ENCODE measurements around the gene ELL2. TPM values are rescaled to one million over a fixed set of nuclear protein-coding genes. Genes with fewer than 3 reads are reported as not detected.
A peak's percentile ranks its signal among the peaks of the same experiment; 100 is the strongest.
"Not testable (repeated sequence)": the region's sequence is repeated elsewhere in the genome, so short reads cannot be mapped to it uniquely, and the experiment has no call there.

The ELL2 gene
- total and polyA plus RNA-seq, 2 of the 13 experiments (the other 11 are each of a cell fraction or from before 2014, with no cell fraction given), result 78.9 to 97.1 TPM

DNA sequence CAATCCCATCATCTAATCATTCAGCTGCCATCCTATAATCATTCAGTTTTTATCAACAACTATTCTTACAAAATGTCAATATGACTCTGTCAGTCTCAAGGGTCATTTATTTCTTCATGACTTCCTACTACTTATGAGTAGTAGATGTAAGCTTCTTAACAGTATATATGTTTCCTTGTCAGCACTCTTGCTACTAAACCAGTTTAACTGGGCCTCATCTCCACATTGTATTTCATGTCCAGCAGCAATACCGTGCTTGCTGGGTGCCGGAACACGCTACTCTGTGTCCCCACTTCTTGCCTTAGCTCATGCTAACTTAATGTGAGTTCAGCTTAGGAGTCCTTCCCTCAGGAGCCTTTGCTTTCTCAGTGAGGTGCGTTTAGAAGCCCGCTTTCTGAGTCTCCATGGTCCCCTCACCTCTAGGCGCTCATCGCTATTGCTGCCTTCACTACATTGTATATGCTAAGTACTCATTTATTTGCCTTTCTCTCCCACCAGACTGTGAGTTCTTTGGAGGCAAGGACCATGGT is 32.9 kb downstream of the ELL2 start:
- Histone ChIP-seq H3K79me2 (ENCODE audit: insufficient read depth, low read length) (peaks cover 94% of the 10 kb centered on the region), H2AFZ (ENCODE audit: low read length) (no peak overlapping the region), H3K27ac (ENCODE audit: extremely low read length, insufficient read depth, low read length) (no peak overlapping the region), H3K4me1 (ENCODE audit: insufficient read depth, low read length) (peaks cover 83% of the 10 kb centered on the region), H4K20me1 (ENCODE audit: insufficient read depth, low read length) (peaks cover 94% of the 10 kb centered on the region), H3K27me3 (ENCODE audit: control insufficient read depth in 1 of 2, insufficient read depth in 2 of 2, low read length in 2 of 2) (no peaks in the 10 kb centered on the region), H3K4me3 (replicated peaks in 1 of 3; ENCODE audit: insufficient read depth in 1 of 3, low read depth in 2 of 3, low read length in 3 of 3) (no peak overlapping the region), H3K4me2 (ENCODE audit: low read depth, low read length) (no peak overlapping the region; the same call in 1 of the 2 replicates), H3K36me3 (replicated peaks in 1 of 2; ENCODE audit: control insufficient read depth in 1 of 2, insufficient read depth in 2 of 2, low read length in 2 of 2) (peaks cover 3 to 25% of the 10 kb centered on the region in 2 experiments), H3K9ac (ENCODE audit: insufficient read depth, low read depth, low read length) (no peak overlapping the region), H3K9me3 (ENCODE audit: low read length) (no peaks in the 10 kb centered on the region)
- FAIRE-seq, result no peak
- in situ Hi-C loops (cut with HindIII; ENCODE audit: extremely low pct_ligation_motif_present, low pct_unique_long_range_greater_than_20kb), result no loop called here
- intact Hi-C loops (cut with micrococcal nuclease; ENCODE audit: unreplicated experiment), result no loop called here
- no peak for ATAC-seq
- TF ChIP-seq MTA3 (CRISPR knock-in tag; IDR thresholded peaks at IDR 0.05) (no peak), RBM22 (optimal IDR thresholded peaks at IDR 0.05; ENCODE audit: low read length) (peak; percentile 91), AGO2 (optimal IDR thresholded peaks at IDR 0.05; ENCODE audit: low read depth, low read length) (peak; percentile 14), POLR2AphosphoS2 (IDR thresholded peaks at IDR 0.05; ENCODE audit: low read depth, low read length) (peak; percentile 50; the same call in 1 of the 2 replicates)
- CTCF ChIA-PET (ENCODE audit: low intra/inter-chr PET ratio, low total read pairs), result no interaction called here
- POLR2A ChIA-PET, result interaction anchor here (0.7 kb wide), 1 partner anchor 366 kb away, joined by 3 read pairs; no protein-coding TSS in a partner anchor
- WGBS (ENCODE audit: low lambda C conversion rate), result 97% methylated on average over 7 of the region's 7 CpGs
- no TSS peak for BruUV-seq (replicated peaks)
- DNase-seq (ENCODE audit: low spot score), result no peak

DNA sequence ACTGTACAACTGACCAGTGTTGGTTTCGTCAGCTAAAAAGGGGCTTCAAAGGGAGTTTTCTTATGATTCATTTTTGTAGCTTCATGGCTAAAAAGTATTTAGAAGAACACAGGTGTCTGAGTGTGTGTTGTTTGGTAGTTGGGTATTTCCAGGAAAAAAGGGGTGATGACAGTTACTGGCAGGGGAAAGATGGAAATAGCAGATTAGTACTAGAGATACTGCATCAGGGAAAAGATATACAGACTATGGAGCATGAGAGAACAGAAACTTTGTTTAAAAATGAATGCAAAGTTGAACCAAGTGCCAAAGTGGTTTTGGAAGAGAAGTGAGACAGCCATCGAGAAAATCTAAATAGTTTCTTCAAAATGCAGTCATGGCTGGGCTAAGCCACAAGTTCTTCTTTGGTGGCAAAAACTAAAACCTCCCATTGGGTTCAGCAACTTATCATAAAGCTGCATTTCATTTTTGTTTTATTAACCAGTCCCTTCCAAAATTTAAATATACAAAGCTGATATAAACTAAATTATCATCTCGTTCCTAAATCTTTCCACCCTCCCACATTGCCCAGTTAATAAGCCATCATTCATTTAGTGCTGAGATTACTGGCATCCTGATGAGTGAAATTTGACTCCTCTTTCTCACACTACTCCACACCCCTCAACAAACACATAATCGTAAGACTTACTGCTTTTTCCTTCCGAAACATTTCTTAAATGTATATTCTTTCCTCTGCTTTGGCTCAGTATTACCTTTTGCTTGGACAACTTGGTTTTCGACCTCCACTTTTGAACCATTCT is 33.5 kb downstream of the ELL2 start:
- intact Hi-C loops (cut with micrococcal nuclease; ENCODE audit: unreplicated experiment) (no loop called here), in situ Hi-C loops (cut with HindIII; ENCODE audit: extremely low pct_ligation_motif_present, low pct_unique_long_range_greater_than_20kb) (no loop called here)
- FAIRE-seq (no peak), ATAC-seq (no peak), DNase-seq (ENCODE audit: low spot score) (no peak)
- Histone ChIP-seq H3K9me3 (ENCODE audit: low read length) (no peaks in the 10 kb centered on the region), H3K4me1 (ENCODE audit: insufficient read depth, low read length) (peaks cover 85% of the 10 kb centered on the region), H3K79me2 (ENCODE audit: insufficient read depth, low read length) (peaks cover 94% of the 10 kb centered on the region), H4K20me1 (ENCODE audit: insufficient read depth, low read length) (peaks cover 94% of the 10 kb centered on the region), H3K36me3 (replicated peaks in 1 of 2; ENCODE audit: control insufficient read depth in 1 of 2, insufficient read depth in 2 of 2, low read length in 2 of 2) (peaks cover 5 to 30% of the 10 kb centered on the region in 2 experiments), H2AFZ (ENCODE audit: low read length) (no peak overlapping the region), H3K9ac (ENCODE audit: insufficient read depth, low read depth, low read length) (no peak overlapping the region), H3K4me3 (replicated peaks in 1 of 3; ENCODE audit: insufficient read depth in 1 of 3, low read depth in 2 of 3, low read length in 3 of 3) (no peak overlapping the region), H3K4me2 (ENCODE audit: low read depth, low read length) (no peak overlapping the region), H3K27ac (ENCODE audit: extremely low read length, insufficient read depth, low read length) (no peak overlapping the region), H3K27me3 (ENCODE audit: control insufficient read depth in 1 of 2, insufficient read depth in 2 of 2, low read length in 2 of 2) (no peaks in the 10 kb centered on the region)
- TSS peak; percentile 4 for BruUV-seq (replicated peaks)
- 96% methylated on average over 6 of the region's 6 CpGs for WGBS (ENCODE audit: low lambda C conversion rate)
- POLR2A ChIA-PET, result no interaction called here
- TF ChIP-seq ZNF660 (CRISPR knock-in tag; IDR thresholded peaks at IDR 0.05; ENCODE audit: borderline replicate concordance, low read depth) (no peak), ZSCAN22 (CRISPR knock-in tag; IDR thresholded peaks at IDR 0.05) (no peak), KDM5B (CRISPR knock-in tag; IDR thresholded peaks at IDR 0.05; ENCODE audit: borderline replicate concordance) (no peak), AGO2 (optimal IDR thresholded peaks at IDR 0.05; ENCODE audit: low read depth, low read length) (peak; percentile 75)
- CTCF ChIA-PET (ENCODE audit: low intra/inter-chr PET ratio, low total read pairs), result no interaction called here

DNA sequence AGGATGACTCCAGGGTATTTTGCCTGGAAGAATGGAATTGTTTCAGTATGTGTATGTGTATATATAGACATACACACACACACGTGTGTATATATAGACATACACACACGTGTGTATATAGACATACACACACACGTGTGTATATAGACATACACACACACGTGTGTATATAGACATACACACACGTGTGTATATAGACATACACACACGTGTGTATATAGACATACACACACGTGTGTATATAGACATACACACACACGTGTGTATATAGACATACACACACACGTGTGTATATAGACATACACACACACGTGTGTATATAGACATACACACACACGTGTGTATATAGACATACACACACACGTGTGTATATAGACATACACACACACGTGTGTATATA is 34.4 kb downstream of the ELL2 start:
- H3K9ac ChIP-seq (ENCODE audit: insufficient read depth, low read depth, low read length); DNase-seq (ENCODE audit: low spot score); H3K4me2 ChIP-seq (ENCODE audit: low read depth, low read length); FAIRE-seq; H3K9me3 ChIP-seq (ENCODE audit: low read length); H3K27me3 ChIP-seq (ENCODE audit: control insufficient read depth in 1 of 2, insufficient read depth in 2 of 2, low read length in 2 of 2); ATAC-seq; POLR2A ChIA-PET; CTCF ChIA-PET (ENCODE audit: low intra/inter-chr PET ratio, low total read pairs); in situ Hi-C loops (cut with HindIII; ENCODE audit: extremely low pct_ligation_motif_present, low pct_unique_long_range_greater_than_20kb); H3K4me3 ChIP-seq (replicated peaks in 1 of 3; ENCODE audit: insufficient read depth in 1 of 3, low read depth in 2 of 3, low read length in 3 of 3); BruUV-seq (replicated peaks); intact Hi-C loops (cut with micrococcal nuclease; ENCODE audit: unreplicated experiment); H2AFZ ChIP-seq (ENCODE audit: low read length); H3K27ac ChIP-seq (ENCODE audit: extremely low read length, insufficient read depth, low read length): not testable (repeated sequence)
- peaks cover 87% of the 10 kb centered on the region for H3K4me1 ChIP-seq (ENCODE audit: insufficient read depth, low read length)
- H4K20me1 ChIP-seq (ENCODE audit: insufficient read depth, low read length), result peaks cover 94% of the 10 kb centered on the region
- peaks cover 6 to 34% of the 10 kb centered on the region in 2 experiments for H3K36me3 ChIP-seq (replicated peaks in 1 of 2; ENCODE audit: control insufficient read depth in 1 of 2, insufficient read depth in 2 of 2, low read length in 2 of 2)
- peaks cover 94% of the 10 kb centered on the region for H3K79me2 ChIP-seq (ENCODE audit: insufficient read depth, low read length)
- WGBS (ENCODE audit: low lambda C conversion rate), result 84% methylated on average over 13 of the region's 13 CpGs

Data from HepG2 (cell line).